GM06990 (cell line): Measurements from ENCODE around the gene REC8.

Experiments
- DNase-seq: peaks from one replicate; pipeline ENCODE4 v3.0.0-alpha.2; 2011; ENCODE audit not compliant: insufficient read length; ENCODE audit errors: extremely low read depth
- H3K27me3 ChIP-seq: replicated peaks from 2 replicates; pipeline ENCODE4 v1.6.0; 2011; ENCODE audit warnings: low read length; ENCODE audit not compliant: control insufficient read depth, insufficient read depth
- H3K36me3 ChIP-seq: 2 replicates; pipeline ENCODE4 v1.5.1; 2011; ENCODE audit warnings: low read length; ENCODE audit not compliant: control insufficient read depth, insufficient read depth
- H3K4me3 ChIP-seq: replicated peaks from 2 replicates; pipeline ENCODE4 v1.5.1; 2011; ENCODE audit warnings: low read depth, mild to moderate bottlenecking, control low read depth, low read length
- TF ChIP-seq, protein P1 (sequence below): IDR thresholded peaks from 2 replicates; pipeline ENCODE4 v1.5.1; 2011; ENCODE audit warnings: low read length, control low read depth, mild to moderate bottlenecking, inconsistent platforms; ENCODE audit not compliant: insufficient read depth, poor library complexity, severe bottlenecking

The REC8 gene

DNA sequence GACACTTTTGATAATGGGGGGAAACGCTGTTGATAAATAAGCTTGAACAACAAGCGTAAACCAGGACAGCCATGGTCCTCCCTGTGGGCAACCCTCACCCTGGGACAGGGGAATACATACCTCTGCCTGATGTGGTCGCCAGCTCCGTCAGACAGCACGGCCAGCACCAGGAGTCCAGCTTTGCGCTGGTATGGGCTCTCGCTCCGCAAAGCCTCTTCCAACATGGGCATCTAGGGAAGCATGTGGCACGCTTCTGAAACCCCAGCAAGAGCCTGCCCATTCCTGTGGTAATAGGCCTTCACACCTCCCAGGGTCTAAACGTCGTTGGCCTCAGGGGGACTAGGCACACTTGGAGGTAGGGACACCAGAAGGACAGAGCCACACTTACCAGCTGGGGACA, 13.9 kb downstream of the REC8 start:
- DNase-seq, result no peak
- H3K27me3 ChIP-seq, result no peaks in the 10 kb centered on the region
- peaks cover 52% of the 10 kb centered on the region for H3K36me3 ChIP-seq
- TF ChIP-seq, protein P1, sequence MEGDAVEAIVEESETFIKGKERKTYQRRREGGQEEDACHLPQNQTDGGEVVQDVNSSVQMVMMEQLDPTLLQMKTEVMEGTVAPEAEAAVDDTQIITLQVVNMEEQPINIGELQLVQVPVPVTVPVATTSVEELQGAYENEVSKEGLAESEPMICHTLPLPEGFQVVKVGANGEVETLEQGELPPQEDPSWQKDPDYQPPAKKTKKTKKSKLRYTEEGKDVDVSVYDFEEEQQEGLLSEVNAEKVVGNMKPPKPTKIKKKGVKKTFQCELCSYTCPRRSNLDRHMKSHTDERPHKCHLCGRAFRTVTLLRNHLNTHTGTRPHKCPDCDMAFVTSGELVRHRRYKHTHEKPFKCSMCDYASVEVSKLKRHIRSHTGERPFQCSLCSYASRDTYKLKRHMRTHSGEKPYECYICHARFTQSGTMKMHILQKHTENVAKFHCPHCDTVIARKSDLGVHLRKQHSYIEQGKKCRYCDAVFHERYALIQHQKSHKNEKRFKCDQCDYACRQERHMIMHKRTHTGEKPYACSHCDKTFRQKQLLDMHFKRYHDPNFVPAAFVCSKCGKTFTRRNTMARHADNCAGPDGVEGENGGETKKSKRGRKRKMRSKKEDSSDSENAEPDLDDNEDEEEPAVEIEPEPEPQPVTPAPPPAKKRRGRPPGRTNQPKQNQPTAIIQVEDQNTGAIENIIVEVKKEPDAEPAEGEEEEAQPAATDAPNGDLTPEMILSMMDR, result no peak
- H3K4me3 ChIP-seq, result no peak overlapping the region

DNA sequence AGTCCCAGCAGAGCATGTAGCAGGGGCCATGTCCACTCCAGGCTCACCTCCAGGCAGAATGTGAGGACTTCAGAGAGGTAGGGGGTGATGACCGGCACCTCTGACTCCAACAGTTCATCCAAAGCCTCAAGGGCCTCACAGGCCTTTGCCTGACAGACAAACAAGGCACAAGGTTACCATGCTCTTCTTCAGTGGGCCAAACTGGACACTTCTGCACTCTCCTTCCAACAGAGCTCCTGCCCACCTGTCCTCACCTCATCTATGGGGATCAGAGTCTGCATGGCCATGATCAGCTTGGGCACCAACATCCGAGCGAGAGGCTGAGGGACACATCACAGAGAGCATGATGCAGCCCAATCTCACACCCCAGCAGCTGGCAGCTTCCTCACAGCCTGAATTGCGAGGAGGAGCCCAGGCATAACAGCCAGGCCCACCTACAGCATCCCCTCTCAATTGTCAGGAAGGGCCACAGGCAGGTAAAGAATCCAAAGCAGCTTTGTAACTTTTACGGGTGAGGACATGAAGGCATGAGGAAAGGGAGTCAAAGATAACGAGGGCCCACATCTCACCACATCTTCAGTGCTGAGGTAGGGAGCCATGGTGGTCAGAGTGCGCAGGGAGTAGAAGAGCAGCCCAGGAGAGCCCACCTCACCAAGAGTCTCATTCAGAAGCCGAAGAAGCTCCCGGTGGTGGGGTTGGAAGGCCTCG, 15.1 kb downstream of the REC8 start:
- TF ChIP-seq, protein P1, result no peak
- H3K4me3 ChIP-seq, result no peak overlapping the region
- H3K36me3 ChIP-seq, result peaks cover 50% of the 10 kb centered on the region

DNA sequence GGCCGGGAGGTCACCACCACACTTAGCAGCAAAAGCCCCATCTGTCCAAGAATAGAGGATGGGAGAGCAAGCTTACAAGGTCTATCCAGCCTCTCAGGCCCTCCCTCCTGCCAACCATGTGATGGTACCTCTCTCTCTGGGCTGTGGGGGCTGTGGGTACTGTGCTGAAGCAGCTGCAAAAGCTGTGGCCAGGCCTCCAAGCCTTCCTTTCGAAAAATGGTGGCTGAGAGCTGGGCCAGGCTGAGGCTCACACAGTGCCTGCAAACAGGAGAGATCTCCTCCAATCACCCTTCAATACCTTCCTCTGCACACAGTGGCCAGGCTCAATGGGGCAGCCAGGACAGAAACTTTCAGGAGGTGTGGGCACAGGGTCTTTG, 15.6 kb downstream of the REC8 start:
- H3K4me3 ChIP-seq, result peak overlapping the region; percentile 83
- H3K36me3 ChIP-seq, result peaks cover 49% of the 10 kb centered on the region
- no peaks in the 10 kb centered on the region for H3K27me3 ChIP-seq
- no peak for DNase-seq
- TF ChIP-seq, protein P1, result no peak

More for the DNA sequence above, 15.1 kb downstream of the REC8 start:
- no peak for DNase-seq
- H3K27me3 ChIP-seq, result no peaks in the 10 kb centered on the region

DNA sequence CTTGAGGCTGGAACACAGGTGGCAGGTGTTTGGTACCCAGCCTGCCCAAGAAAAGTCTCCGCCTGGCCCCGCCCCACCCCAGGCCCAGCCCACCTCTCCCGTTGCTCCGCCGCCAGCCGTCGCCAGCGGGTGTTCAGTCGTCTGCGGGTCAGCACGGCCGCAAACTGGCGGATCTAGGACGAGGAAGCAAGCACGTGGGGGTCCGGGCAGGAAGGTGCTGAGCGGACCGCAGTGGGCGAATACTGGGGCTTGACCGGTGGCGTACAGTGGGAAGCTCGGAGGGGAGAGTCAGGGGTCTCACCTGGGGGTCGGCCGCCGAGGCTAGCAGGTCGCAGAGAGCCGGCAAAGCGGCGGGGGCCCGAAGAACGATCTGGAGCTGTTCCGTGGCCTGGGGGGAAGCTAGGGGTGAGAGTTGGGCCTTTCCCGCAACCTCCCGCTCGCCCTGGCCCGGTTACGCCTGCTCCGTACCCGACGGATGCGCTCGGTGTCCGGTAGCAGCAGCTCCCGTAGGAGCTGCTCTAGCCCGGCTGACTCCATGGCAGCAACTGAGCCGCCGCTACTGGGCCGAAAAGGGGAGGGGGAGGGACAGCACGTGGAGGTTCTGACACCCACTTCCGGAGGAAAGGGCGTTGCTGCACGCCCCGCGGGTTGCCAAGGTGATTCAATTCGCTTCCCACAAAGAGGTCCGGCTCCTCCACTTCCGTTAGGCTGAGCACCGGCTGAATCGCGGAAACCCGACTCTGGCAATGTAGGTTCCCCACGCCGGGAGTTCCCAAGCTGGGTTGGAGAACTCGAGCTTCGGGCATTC, 16.6 kb downstream of the REC8 start, which contains the start of gene IPO4:
IPO4 (minus strand) TSS at position 566 of the 808 bp plus-strand sequence; CDS start at position 537, 29 bp downstream.
- H3K27me3 ChIP-seq, result no peaks in the 10 kb centered on the region
- peaks cover 42% of the 10 kb centered on the region for H3K36me3 ChIP-seq
- peak within 1 kb of the TSS; percentile 83 for H3K4me3 ChIP-seq
- DNase-seq, result peak; percentile 89
- TF ChIP-seq, protein P1, result no peak

DNA sequence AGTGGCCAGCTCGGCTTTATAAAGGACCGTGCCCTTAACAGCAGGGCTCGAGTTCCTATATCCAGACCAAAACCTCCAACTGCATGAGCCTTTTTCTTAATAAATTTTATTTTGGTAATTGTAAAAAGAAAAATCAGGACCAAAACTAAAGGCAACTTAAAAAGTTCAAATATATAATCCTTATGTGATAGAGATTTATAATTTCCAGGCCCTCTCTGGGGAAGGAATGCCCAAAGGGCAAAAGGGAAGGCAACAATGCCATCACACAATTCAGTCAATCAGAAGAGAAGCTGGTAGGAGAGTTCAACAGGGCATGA, 17.1 kb downstream of the REC8 start:
- H3K36me3 ChIP-seq, result peaks cover 37% of the 10 kb centered on the region
- TF ChIP-seq, protein P1, result no peak
- no peak for DNase-seq
- peak overlapping the region; percentile 29 for H3K4me3 ChIP-seq
- H3K27me3 ChIP-seq, result no peaks in the 10 kb centered on the region
